HCT116 (cell line): ENCODE data around the gene PRICKLE2. TPM values are rescaled to one million over a fixed set of nuclear protein-coding genes. Genes with fewer than 3 reads are reported as not detected.

Source experiments
- ATAC-seq: fragments of 200-7000 bp; cut with Tn5 transposase; 2 replicates; pipeline ENCODE4 v1.9.1; 2020; ENCODE audit warnings: mild to moderate bottlenecking, moderate library complexity
- BruUV-seq: library from RNA; stranded (reverse); fragments of 400-500 nt; replicated peaks from 2 replicates; lab custom pipeline; 2021; lab: Mats Ljungman, UMichigan
- CTCF ChIA-PET: fragments of 300-600 bp; sonication (Branson Sonifier 250); formaldehyde crosslinking; loops from one replicate; lab custom pipeline; 2021; ENCODE audit warnings: antibody characterized with exemption; lab: Charles Lee
- POLR2A ChIA-PET: fragments of 300-600, 350-600 bp; sonication (Branson Sonifier 250); formaldehyde crosslinking; loops from one replicate; lab custom pipeline; 2021; ENCODE audit warnings: antibody characterized with exemption; lab: Charles Lee
- RAD21 ChIA-PET, 2 experiments: fragments of 300-600 bp; sonication (Branson Sonifier 250); formaldehyde crosslinking; loops; one replicate each; lab custom pipeline; 2023; ENCODE audit warnings: low total read pairs in 2 of 2; ENCODE audit not compliant: uncharacterized antibody in 2 of 2, unreplicated experiment in 2 of 2, low non-redundant PET in 1 of 2; lab: Charles Lee
- DNase-seq: peaks from one replicate; pipeline ENCODE4 v3.0.0-alpha.2; 2010; ENCODE audit warnings: low read depth, low spot score
- H2AFZ ChIP-seq: fragments of 200-600 bp; shearing (Covaris generic), sonication (generic); 2 replicates; pipeline ENCODE4 v1.6.1; 2017; ENCODE audit warnings: low read depth, mixed run types, mixed read lengths, antibody characterized with exemption, low read length; ENCODE audit not compliant: poor library complexity, severe bottlenecking
- H3K27ac ChIP-seq: 2 replicates; pipeline ENCODE4 v1.5.1; 2012; ENCODE audit warnings: low read depth, low read length
- H3K27me3 ChIP-seq: fragments of 200-600 bp; sonication (generic); 2 replicates; pipeline ENCODE4 v1.6.1; 2016; ENCODE audit warnings: mixed run types, low read length, mixed read lengths; ENCODE audit not compliant: insufficient read depth
- H3K36me3 ChIP-seq, 2 experiments: fragments of 200-500 bp in 1 of 2; fragments of 200-600 bp in 1 of 2; sonication (Bioruptor generic) in 1 of 2; sonication (generic) in 1 of 2; 2 replicates each; pipeline versions ENCODE4 v1.5.1 to v1.6.1; 2014 to 2016; ENCODE audit warnings: low read length in 2 of 2, inconsistent platforms in 1 of 2, mixed read lengths in 1 of 2, mixed run types in 1 of 2; ENCODE audit not compliant: insufficient read depth in 2 of 2, control insufficient read depth in 1 of 2
- H3K4me1 ChIP-seq, 2 experiments: fragments of 200-600 bp in 1 of 2; sonication (generic) in 1 of 2; 2 replicates each; pipeline versions ENCODE4 v1.5.1 to v1.6.1; 2012 to 2017; ENCODE audit warnings: low read length in 2 of 2, inconsistent platforms in 1 of 2, mild to moderate bottlenecking in 1 of 2, mixed read lengths in 1 of 2, mixed run types in 1 of 2, moderate library complexity in 1 of 2; ENCODE audit not compliant: insufficient read depth in 2 of 2, control insufficient read depth in 1 of 2
- H3K4me2 ChIP-seq: fragments of 200-600 bp; sonication (generic); 2 replicates; pipeline ENCODE4 v1.6.1; 2017; ENCODE audit warnings: mixed run types, low read length, mixed read lengths
- H3K4me3 ChIP-seq, 2 experiments: fragments of 200-600 bp in 1 of 2; sonication (generic) in 1 of 2; replicated peaks in 1 of 2; 2 replicates each; pipeline ENCODE4 v1.5.1; 2011 to 2016; ENCODE audit warnings: low read length in 2 of 2, control low read depth in 1 of 2, low read depth in 1 of 2, mild to moderate bottlenecking in 1 of 2, mixed read lengths in 1 of 2, mixed run types in 1 of 2
- H3K79me2 ChIP-seq: fragments of 200-600 bp; sonication (generic); 2 replicates; pipeline ENCODE4 v1.6.1; 2017; ENCODE audit warnings: mild to moderate bottlenecking, mixed run types, low read length, moderate library complexity, mixed read lengths; ENCODE audit not compliant: insufficient read depth
- H3K9ac ChIP-seq: fragments of 200-600 bp; sonication (generic); 2 replicates; pipeline ENCODE4 v1.6.1; 2016; ENCODE audit warnings: low read length, mixed read lengths
- H3K9me2 ChIP-seq: fragments of 200-600 bp; sonication (generic), shearing (Covaris generic); 2 replicates; pipeline ENCODE4 v1.6.1; 2017; ENCODE audit warnings: mixed run types, mild to moderate bottlenecking, moderate library complexity; ENCODE audit not compliant: insufficient read depth
- H3K9me3 ChIP-seq, 2 experiments: fragments of 200-500 bp in 1 of 2; fragments of 200-600 bp in 1 of 2; sonication (Bioruptor generic) in 1 of 2; sonication (generic) in 1 of 2; 2 replicates each; pipeline ENCODE4 v1.6.1; 2014 to 2017; ENCODE audit warnings: low read length in 2 of 2, mixed read lengths in 2 of 2, inconsistent platforms in 1 of 2, low read depth in 1 of 2, mild to moderate bottlenecking in 1 of 2, mixed run types in 1 of 2, moderate library complexity in 1 of 2; ENCODE audit not compliant: control insufficient read depth in 1 of 2, insufficient read depth in 1 of 2
- H4K20me1 ChIP-seq: fragments of 200-600 bp; sonication (generic), shearing (Covaris generic); 2 replicates; pipeline ENCODE4 v1.6.1; 2017; ENCODE audit warnings: mixed run types, mild to moderate bottlenecking, moderate library complexity; ENCODE audit not compliant: insufficient read depth
- EZH2phosphoT487 ChIP-seq: fragments of 200-600 bp; IDR thresholded peaks from 2 replicates; pipeline ENCODE4 v1.6.1; 2018; ENCODE audit warnings: antibody characterized with exemption, borderline replicate concordance
- FOSL1 ChIP-seq: IDR thresholded peaks from 2 replicates; pipeline ENCODE4 v1.6.1; 2012; ENCODE audit warnings: low read depth
- SIN3A ChIP-seq: IDR thresholded peaks from 2 replicates; pipeline ENCODE4 v1.6.1; 2012; ENCODE audit warnings: low read depth
- SP1 ChIP-seq: IDR thresholded peaks from 2 replicates; pipeline ENCODE4 v1.6.1; 2012; ENCODE audit warnings: low read depth
- ZNF274 ChIP-seq: fragments of 200-500 bp; sonication (Bioruptor generic); IDR thresholded peaks from 2 replicates; pipeline ENCODE4 v1.6.1; 2014; ENCODE audit warnings: mild to moderate bottlenecking, low read depth, low read length, inconsistent platforms
- intact Hi-C: fragments of 100-400 bp; cut with micrococcal nuclease; formaldehyde crosslinking; loops from 2 replicates; pipeline ENCODE4 v1.10.0; 2022
- total RNA-seq: library from RNA; stranded (reverse); gene quantifications from one replicate; pipeline ENCODE4 v1.2.1, GENCODE V29; 2021; ENCODE audit not compliant: unreplicated experiment
- TF ChIP-seq, protein P1 (sequence below): IDR thresholded peaks from 2 replicates; pipeline ENCODE4 v1.6.1; 2011; ENCODE audit warnings: mild to moderate bottlenecking, low read length, moderate library complexity; ENCODE audit not compliant: insufficient replicate concordance; ENCODE audit errors: extremely low read depth
- TF ChIP-seq, protein P2 (sequence below): IDR thresholded peaks from 2 replicates; pipeline ENCODE4 v1.6.1; 2012; ENCODE audit warnings: low read depth

Gene PRICKLE2
- total RNA-seq, 1 experiment from 2014 or later = 0.05 TPM

DNA sequence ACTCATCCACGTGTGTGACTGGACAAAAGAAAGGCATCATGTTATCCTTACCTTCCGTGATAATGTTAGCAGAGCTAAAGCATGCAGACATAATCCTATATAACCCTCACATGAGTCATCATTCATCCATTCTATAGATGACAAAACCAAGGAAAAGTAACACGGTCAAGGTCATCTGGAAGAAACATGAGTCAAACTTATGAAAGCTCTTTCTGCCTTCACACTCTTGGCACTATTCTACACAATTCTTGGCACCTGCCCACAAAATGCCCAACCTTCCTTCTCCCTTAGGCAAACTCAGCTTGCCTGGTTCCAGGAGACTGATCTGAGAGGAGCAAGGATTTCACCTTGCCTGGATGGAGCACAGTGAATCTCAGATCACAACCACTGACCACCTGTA lies 66.9 kb downstream of the PRICKLE2 start:
- H3K4me1 ChIP-seq = no peaks in the 10 kb centered on the region
- H3K4me2 ChIP-seq = no peak overlapping the region
- H3K9me3 ChIP-seq = no peaks in the 10 kb centered on the region
- ATAC-seq = no peak
- POLR2A ChIA-PET = no interaction called here
- intact Hi-C loops = no loop called here
- H3K27ac ChIP-seq = no peak overlapping the region
- H4K20me1 ChIP-seq = no peaks in the 10 kb centered on the region
- RAD21 ChIA-PET = no interaction called here
- H3K27me3 ChIP-seq = peaks cover 51% of the 10 kb centered on the region
- no peaks in the 10 kb centered on the region for H3K79me2 ChIP-seq
- CTCF ChIA-PET = no interaction called here
- no peak for DNase-seq
- no peak for TF ChIP-seq EZH2phosphoT487
- no TSS peak for BruUV-seq
- no peak overlapping the region for H3K9ac ChIP-seq
- H3K9me2 ChIP-seq = no peaks in the 10 kb centered on the region
- no peak overlapping the region for H2AFZ ChIP-seq
- H3K36me3 ChIP-seq = no peaks in the 10 kb centered on the region
- no peak overlapping the region for H3K4me3 ChIP-seq

DNA sequence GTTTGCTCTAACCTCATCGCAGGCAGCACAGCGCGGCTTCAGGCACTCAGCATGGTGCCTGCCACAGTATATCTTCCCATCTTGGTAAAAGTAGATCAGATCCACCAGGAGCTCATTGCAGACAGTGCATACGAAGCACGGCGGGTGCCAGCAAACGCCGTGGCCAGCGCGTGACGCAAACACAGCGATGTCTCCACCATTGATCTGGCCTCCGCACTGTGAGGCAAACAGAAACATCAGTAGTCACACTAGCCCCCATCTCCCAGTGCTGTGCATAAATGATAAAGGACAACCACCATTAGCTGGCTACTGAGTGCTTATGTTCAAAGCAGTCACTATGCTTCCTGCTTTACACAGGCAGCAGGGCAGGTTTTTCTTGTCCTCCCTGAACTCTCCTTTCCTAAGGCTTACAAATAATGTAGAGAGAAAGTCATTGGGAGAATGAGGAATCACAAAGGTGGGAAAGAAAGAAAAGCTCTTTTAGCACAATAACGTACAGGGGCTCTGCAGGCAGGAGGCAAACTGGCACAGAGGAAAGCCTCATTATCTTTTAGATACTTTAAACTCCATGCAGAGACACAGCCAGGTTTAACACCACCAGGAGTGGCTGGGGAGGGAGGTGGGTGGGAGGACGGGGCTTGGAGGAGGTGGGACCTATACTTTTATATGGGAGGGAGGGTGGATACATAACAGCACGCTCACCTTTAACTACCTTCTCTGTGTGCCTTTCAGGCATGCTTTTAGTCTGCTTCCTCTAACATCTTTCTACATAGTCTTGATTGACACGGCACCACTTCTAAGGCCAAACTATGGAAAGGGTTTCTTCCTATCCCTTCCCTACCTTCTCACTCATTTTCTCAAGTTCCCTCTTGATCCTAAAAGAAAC lies 67.9 kb downstream of the PRICKLE2 start:
- no peak overlapping the region for H3K4me2 ChIP-seq
- H3K27me3 ChIP-seq = peaks cover 42% of the 10 kb centered on the region
- ChIA-PET RAD21 (no interaction called here), CTCF (no interaction called here), POLR2A (no interaction called here)
- no peak overlapping the region for H3K9ac ChIP-seq
- no peak for DNase-seq
- intact Hi-C loops = no loop called here
- BruUV-seq = no TSS peak
- H2AFZ ChIP-seq = no peak overlapping the region
- H3K79me2 ChIP-seq = no peaks in the 10 kb centered on the region
- H3K27ac ChIP-seq = no peak overlapping the region
- TF ChIP-seq, protein P1, sequence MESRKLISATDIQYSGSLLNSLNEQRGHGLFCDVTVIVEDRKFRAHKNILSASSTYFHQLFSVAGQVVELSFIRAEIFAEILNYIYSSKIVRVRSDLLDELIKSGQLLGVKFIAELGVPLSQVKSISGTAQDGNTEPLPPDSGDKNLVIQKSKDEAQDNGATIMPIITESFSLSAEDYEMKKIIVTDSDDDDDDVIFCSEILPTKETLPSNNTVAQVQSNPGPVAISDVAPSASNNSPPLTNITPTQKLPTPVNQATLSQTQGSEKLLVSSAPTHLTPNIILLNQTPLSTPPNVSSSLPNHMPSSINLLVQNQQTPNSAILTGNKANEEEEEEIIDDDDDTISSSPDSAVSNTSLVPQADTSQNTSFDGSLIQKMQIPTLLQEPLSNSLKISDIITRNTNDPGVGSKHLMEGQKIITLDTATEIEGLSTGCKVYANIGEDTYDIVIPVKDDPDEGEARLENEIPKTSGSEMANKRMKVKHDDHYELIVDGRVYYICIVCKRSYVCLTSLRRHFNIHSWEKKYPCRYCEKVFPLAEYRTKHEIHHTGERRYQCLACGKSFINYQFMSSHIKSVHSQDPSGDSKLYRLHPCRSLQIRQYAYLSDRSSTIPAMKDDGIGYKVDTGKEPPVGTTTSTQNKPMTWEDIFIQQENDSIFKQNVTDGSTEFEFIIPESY = no peak
- TF ChIP-seq, protein P2, sequence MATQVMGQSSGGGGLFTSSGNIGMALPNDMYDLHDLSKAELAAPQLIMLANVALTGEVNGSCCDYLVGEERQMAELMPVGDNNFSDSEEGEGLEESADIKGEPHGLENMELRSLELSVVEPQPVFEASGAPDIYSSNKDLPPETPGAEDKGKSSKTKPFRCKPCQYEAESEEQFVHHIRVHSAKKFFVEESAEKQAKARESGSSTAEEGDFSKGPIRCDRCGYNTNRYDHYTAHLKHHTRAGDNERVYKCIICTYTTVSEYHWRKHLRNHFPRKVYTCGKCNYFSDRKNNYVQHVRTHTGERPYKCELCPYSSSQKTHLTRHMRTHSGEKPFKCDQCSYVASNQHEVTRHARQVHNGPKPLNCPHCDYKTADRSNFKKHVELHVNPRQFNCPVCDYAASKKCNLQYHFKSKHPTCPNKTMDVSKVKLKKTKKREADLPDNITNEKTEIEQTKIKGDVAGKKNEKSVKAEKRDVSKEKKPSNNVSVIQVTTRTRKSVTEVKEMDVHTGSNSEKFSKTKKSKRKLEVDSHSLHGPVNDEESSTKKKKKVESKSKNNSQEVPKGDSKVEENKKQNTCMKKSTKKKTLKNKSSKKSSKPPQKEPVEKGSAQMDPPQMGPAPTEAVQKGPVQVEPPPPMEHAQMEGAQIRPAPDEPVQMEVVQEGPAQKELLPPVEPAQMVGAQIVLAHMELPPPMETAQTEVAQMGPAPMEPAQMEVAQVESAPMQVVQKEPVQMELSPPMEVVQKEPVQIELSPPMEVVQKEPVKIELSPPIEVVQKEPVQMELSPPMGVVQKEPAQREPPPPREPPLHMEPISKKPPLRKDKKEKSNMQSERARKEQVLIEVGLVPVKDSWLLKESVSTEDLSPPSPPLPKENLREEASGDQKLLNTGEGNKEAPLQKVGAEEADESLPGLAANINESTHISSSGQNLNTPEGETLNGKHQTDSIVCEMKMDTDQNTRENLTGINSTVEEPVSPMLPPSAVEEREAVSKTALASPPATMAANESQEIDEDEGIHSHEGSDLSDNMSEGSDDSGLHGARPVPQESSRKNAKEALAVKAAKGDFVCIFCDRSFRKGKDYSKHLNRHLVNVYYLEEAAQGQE = no peak
- no peak for TF ChIP-seq FOSL1
- TF ChIP-seq SP1 = no peak
- no peak for TF ChIP-seq ZNF274
- TF ChIP-seq SIN3A = no peak
- TF ChIP-seq, all 23 proteins: peak for 0
- no peaks in the 10 kb centered on the region for H4K20me1 ChIP-seq
- no peaks in the 10 kb centered on the region for H3K4me1 ChIP-seq
- H3K9me2 ChIP-seq = no peaks in the 10 kb centered on the region
- no peaks in the 10 kb centered on the region for H3K9me3 ChIP-seq
- no peak overlapping the region for H3K4me3 ChIP-seq
- H3K36me3 ChIP-seq = no peaks in the 10 kb centered on the region
- ATAC-seq = no peak
